DMS53 (cell line): ENCODE data around the gene CSTA.

ENCODE experiments used
- DNase-seq: peaks from one replicate; lab custom pipeline; 2025; lab: John Stamatoyannopoulos, UW

CSTA gene

GRCh38 chr3:122322095-122323075 is 2.7 kb upstream of the CSTA start:
- DNase-seq = peak; percentile 43

- no peak for DNase-seq
Observed at GRCh38 chr3:122325769-122326168, 721 bp downstream of the CSTA start.

- no peak for DNase-seq
Observed at GRCh38 chr3:122331886-122332285, 6.8 kb downstream of the CSTA start.

- DNase-seq = no peak
Observed at GRCh38 chr3:122332551-122332950, 7.5 kb downstream of the CSTA start.

- DNase-seq = no peak
Observed at GRCh38 chr3:122342803-122343202, 17.8 kb downstream of the CSTA start.

- DNase-seq = no peak
Observed at GRCh38 chr3:122343654-122344053, 18.6 kb downstream of the CSTA start.

- no peak for DNase-seq
Observed at GRCh38 chr3:122349171-122349570, 24.1 kb downstream of the CSTA start.

- DNase-seq = no peak
Observed at GRCh38 chr3:122350814-122351418, 25.9 kb downstream of the CSTA start.

GRCh38 chr3:122351612-122352011 is 26.6 kb downstream of the CSTA start:
- peak; percentile 41 for DNase-seq

GRCh38 chr3:122353215-122353614 is 28.2 kb downstream of the CSTA start:
- DNase-seq = no peak

GRCh38 chr3:122353893-122354401 is 28.9 kb downstream of the CSTA start:
- DNase-seq = no peak

GRCh38 chr3:122355612-122356011 is 30.6 kb downstream of the CSTA start:
- DNase-seq = no peak

- DNase-seq = peak; percentile 71
Observed at GRCh38 chr3:122356402-122356801, 31.4 kb downstream of the CSTA start.

- no peak for DNase-seq
Observed at GRCh38 chr3:122357828-122358702, 33.0 kb downstream of the CSTA start.

- DNase-seq = no peak
Observed at GRCh38 chr3:122358703-122359032, 33.6 kb downstream of the CSTA start.

- DNase-seq = no peak
Observed at GRCh38 chr3:122362026-122362425, 37.0 kb downstream of the CSTA start.

GRCh38 chr3:122364490-122364889 is 39.4 kb downstream of the CSTA start:
- no peak for DNase-seq

- DNase-seq = no peak
Observed at GRCh38 chr3:122365073-122365472, 40.0 kb downstream of the CSTA start.

GRCh38 chr3:122365582-122366378 is 40.7 kb downstream of the CSTA start:
- DNase-seq = peak; percentile 86

- DNase-seq = peak; percentile 20
Observed at GRCh38 chr3:122366379-122366749, 41.3 kb downstream of the CSTA start.

- no peak for DNase-seq
Observed at GRCh38 chr3:122374034-122374433, 49.0 kb downstream of the CSTA start.
